Suprapubic skin (tissue), 4 donors: Measurements from ENCODE around the gene ZBTB2. TPM values are rescaled to one million over a fixed set of nuclear protein-coding genes. Genes with fewer than 3 reads are reported as not detected.

ENCODE experiments used
- DNase-seq, 2 donors: peaks; one replicate each; pipeline ENCODE4 v3.0.0-alpha.2; 2019; ENCODE audit warnings: low spot score in 2 of 2
- H3K27ac ChIP-seq: fragments of 200-600 bp; sonication (generic); one replicate; pipeline ENCODE4 v1.5.1; 2019
- H3K27me3 ChIP-seq: fragments of 200-600 bp; sonication (generic); one replicate; pipeline ENCODE4 v1.5.1; 2019
- H3K36me3 ChIP-seq: fragments of 200-600 bp; sonication (generic); one replicate; pipeline ENCODE4 v1.5.1; 2019
- H3K4me1 ChIP-seq: fragments of 200-600 bp; sonication (generic); one replicate; pipeline ENCODE4 v1.5.1; 2019
- H3K4me3 ChIP-seq: fragments of 200-600 bp; sonication (generic); one replicate; pipeline ENCODE4 v1.5.1; 2019; ENCODE audit warnings: mild to moderate bottlenecking
- H3K9me3 ChIP-seq: fragments of 200-600 bp; sonication (generic); one replicate; pipeline ENCODE4 v1.5.1; 2019
- CTCF ChIP-seq, 2 donors: fragments of 200-600 bp in 1 of 2; fragments of 450-650 bp in 1 of 2; sonication (generic) in 1 of 2; IDR thresholded peaks; one replicate each; pipeline ENCODE4 v1.5.1; 2016 to 2019; ENCODE audit warnings: antibody characterized with exemption in 2 of 2, mild to moderate bottlenecking in 1 of 2, moderate library complexity in 1 of 2
- EP300 ChIP-seq: sonication (generic); formaldehyde crosslinking; IDR thresholded peaks from one replicate; pipeline ENCODE4 v1.6.1; 2017; ENCODE audit warnings: antibody characterized with exemption
- POLR2A ChIP-seq, 2 donors: fragments of 450-650 bp; IDR thresholded peaks; one replicate each; pipeline ENCODE4 v1.6.1; 2017; ENCODE audit warnings: antibody characterized with exemption in 2 of 2, mild to moderate bottlenecking in 2 of 2, moderate library complexity in 2 of 2
- POLR2AphosphoS5 ChIP-seq, 3 donors: sonication (generic); formaldehyde crosslinking; IDR thresholded peaks; one replicate each; pipeline ENCODE4 v1.6.1; 2017; ENCODE audit warnings: antibody characterized with exemption in 3 of 3
- WGBS: methylation state at CpG from one replicate; pipeline ENCODE4 v1.1.5; 2018; 5-methylcytosine and 5-hydroxymethylcytosine counted together
- total RNA-seq, 4 donors: library from RNA; depleted of rRNA; stranded (reverse); fragments of >200 nt; gene quantifications; one replicate each; pipeline ENCODE4 v1.1.0, GENCODE V29; 2016

ZBTB2 gene
- total RNA-seq, 4 donors from 2014 or later, result 9.5 to 17.5 (median 13.0) TPM

GRCh38 chr6:151413372-151414145 is 22.2 kb upstream of the ZBTB2 start:
- no peaks in the 10 kb centered on the region for H3K9me3 ChIP-seq
- peaks cover 48% of the 10 kb centered on the region for H3K36me3 ChIP-seq
- DNase-seq, result no peak
- H3K27me3 ChIP-seq, result no peaks in the 10 kb centered on the region
- no peak for TF ChIP-seq CTCF (IDR thresholded peaks at IDR 0.05)
- no peak for TF ChIP-seq EP300
- no peak for TF ChIP-seq POLR2A (IDR thresholded peaks at IDR 0.05)
- no peak for TF ChIP-seq POLR2AphosphoS5 (IDR thresholded peaks at IDR 0.05)
- 92% methylated on average over 8 of the region's 8 CpGs for WGBS
- H3K4me1 ChIP-seq, result no peaks in the 10 kb centered on the region
- H3K27ac ChIP-seq, result no peak overlapping the region
- H3K4me3 ChIP-seq, result no peak overlapping the region

GRCh38 chr6:151412909-151413308 is 21.6 kb upstream of the ZBTB2 start:
- no peak for DNase-seq
- H3K9me3 ChIP-seq, result no peaks in the 10 kb centered on the region
- H3K27me3 ChIP-seq, result no peaks in the 10 kb centered on the region
- no peaks in the 10 kb centered on the region for H3K4me1 ChIP-seq
- no peak for TF ChIP-seq POLR2A (IDR thresholded peaks at IDR 0.05)
- no peak for TF ChIP-seq POLR2AphosphoS5 (IDR thresholded peaks at IDR 0.05)
- no peak for TF ChIP-seq CTCF (IDR thresholded peaks at IDR 0.05)
- TF ChIP-seq EP300, result no peak
- no peak overlapping the region for H3K4me3 ChIP-seq
- H3K27ac ChIP-seq, result no peak overlapping the region
- peaks cover 49% of the 10 kb centered on the region for H3K36me3 ChIP-seq
- WGBS, result 90% methylated on average over 3 of the region's 3 CpGs

- no peaks in the 10 kb centered on the region for H3K27me3 ChIP-seq
Observed at GRCh38 chr6:151409679-151410078, 18.3 kb upstream of the ZBTB2 start.

GRCh38 chr6:151409260-151409659 is 17.9 kb upstream of the ZBTB2 start:
- no peaks in the 10 kb centered on the region for H3K4me1 ChIP-seq
- TF ChIP-seq CTCF (IDR thresholded peaks at IDR 0.05) (no peak), EP300 (no peak), POLR2A (IDR thresholded peaks at IDR 0.05) (no peak), POLR2AphosphoS5 (IDR thresholded peaks at IDR 0.05) (no peak)
- DNase-seq, result no peak
- no peak overlapping the region for H3K4me3 ChIP-seq
- no peak overlapping the region for H3K27ac ChIP-seq
- 96% methylated on average over 2 of the region's 2 CpGs for WGBS
- H3K36me3 ChIP-seq, result peaks cover 42% of the 10 kb centered on the region
- no peaks in the 10 kb centered on the region for H3K9me3 ChIP-seq
- no peaks in the 10 kb centered on the region for H3K27me3 ChIP-seq

More at GRCh38 chr6:151409679-151410078, 18.3 kb upstream of the ZBTB2 start:
- no peak for DNase-seq
- no peak for TF ChIP-seq CTCF (IDR thresholded peaks at IDR 0.05)
- TF ChIP-seq EP300, result no peak
- no peak for TF ChIP-seq POLR2A (IDR thresholded peaks at IDR 0.05)
- TF ChIP-seq POLR2AphosphoS5 (IDR thresholded peaks at IDR 0.05), result no peak
- WGBS, result 95% methylated on average over 7 of the region's 7 CpGs
- Histone ChIP-seq H3K4me1 (no peaks in the 10 kb centered on the region), H3K27ac (no peak overlapping the region), H3K36me3 (peaks cover 40% of the 10 kb centered on the region), H3K9me3 (no peaks in the 10 kb centered on the region), H3K4me3 (no peak overlapping the region)

GRCh38 chr6:151408858-151409257 is 17.5 kb upstream of the ZBTB2 start:
- 84% methylated on average over 2 of the region's 2 CpGs for WGBS
- no peaks in the 10 kb centered on the region for H3K27me3 ChIP-seq
- DNase-seq, result no peak
- no peaks in the 10 kb centered on the region for H3K4me1 ChIP-seq
- H3K4me3 ChIP-seq, result no peak overlapping the region
- no peak overlapping the region for H3K27ac ChIP-seq
- TF ChIP-seq POLR2A (IDR thresholded peaks at IDR 0.05), result no peak
- TF ChIP-seq EP300, result no peak
- no peak for TF ChIP-seq POLR2AphosphoS5 (IDR thresholded peaks at IDR 0.05)
- no peak for TF ChIP-seq CTCF (IDR thresholded peaks at IDR 0.05)
- H3K36me3 ChIP-seq, result peaks cover 39% of the 10 kb centered on the region
- no peaks in the 10 kb centered on the region for H3K9me3 ChIP-seq
